Left ventricle myocardium superior (tissue), 1 donor: Measurements from ENCODE around the gene TMEM33. TPM values are rescaled to one million over a fixed set of nuclear protein-coding genes. Genes with fewer than 3 reads are reported as not detected.
A peak's percentile ranks its signal among the peaks of the same experiment; 100 is the strongest.

Experiments
- ATAC-seq: fragments of 200-7000 bp; cut with Tn5 transposase; one replicate; pipeline ENCODE4 v1.9.1; 2020; ENCODE audit warnings: mild to moderate bottlenecking, moderate library complexity
- DNase-seq: peaks from one replicate; pipeline ENCODE4 v3.0.0-alpha.2; 2020
- intact Hi-C: fragments of 100-400 bp; cut with micrococcal nuclease; formaldehyde crosslinking; loops from one replicate; pipeline ENCODE4 v1.11.0; 2022
- total RNA-seq: library from RNA; stranded (reverse); fragmentation: NEBNext Ultra II Directional; extraction: Animal tissue kit (Norgen Biotek cat#: 25700); gene quantifications from one replicate; pipeline ENCODE4 v1.2.1, GENCODE V29; 2021
- donor health status: DM: no; HTN: yes; CAD: no; lungs with severe emphysema.

The TMEM33 gene
- total RNA-seq, 1 donor from 2014 or later, result 21.8 TPM

DNA sequence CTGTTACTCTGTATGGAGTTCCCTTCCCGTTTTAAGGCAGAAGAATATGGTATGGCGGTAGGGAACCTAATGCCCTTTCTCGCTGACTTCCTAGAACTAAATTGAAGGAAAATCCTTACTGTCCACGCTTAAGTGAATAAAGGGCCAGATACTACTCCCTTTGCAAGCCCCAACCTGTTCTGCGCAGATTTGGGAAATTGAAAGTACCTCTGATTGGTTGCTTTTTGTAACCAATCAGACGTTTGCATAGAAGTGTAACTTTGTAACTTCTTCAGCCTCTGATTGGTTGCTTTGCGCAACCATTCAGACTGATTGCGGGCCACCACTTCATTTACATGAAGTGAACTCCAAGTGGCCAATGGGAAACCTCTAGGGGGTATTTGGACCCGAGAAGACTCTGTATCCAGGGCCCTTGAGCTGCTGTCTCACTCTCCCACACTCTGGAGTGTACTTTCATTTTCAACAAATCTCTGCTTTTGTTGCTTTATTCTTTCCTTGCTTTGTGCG, 1.2 kb upstream of the TMEM33 start:
- DNase-seq, result no peak
- intact Hi-C loops, result no loop called here
- no peak for ATAC-seq

DNA sequence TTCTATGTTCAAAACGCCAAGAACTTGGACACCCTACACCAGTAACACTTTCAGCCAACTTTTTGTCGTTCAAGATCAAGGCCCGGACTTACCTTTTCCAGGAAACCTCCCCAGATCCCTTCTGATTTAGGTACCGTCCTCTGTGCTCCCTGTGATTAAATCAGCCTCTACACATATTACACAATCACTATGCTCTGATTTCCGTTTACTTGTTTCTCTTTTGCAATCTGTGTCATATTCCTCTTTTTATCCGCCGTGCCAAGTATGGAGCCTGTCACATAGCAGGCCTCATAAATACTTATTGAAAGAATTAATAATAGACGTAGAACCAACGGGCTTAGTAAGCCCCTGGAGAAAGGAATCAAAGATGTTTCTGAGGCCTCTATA, 722 bp upstream of the TMEM33 start:
- intact Hi-C loops, result no loop called here
- ATAC-seq (peak; percentile 16), DNase-seq (no peak)

DNA sequence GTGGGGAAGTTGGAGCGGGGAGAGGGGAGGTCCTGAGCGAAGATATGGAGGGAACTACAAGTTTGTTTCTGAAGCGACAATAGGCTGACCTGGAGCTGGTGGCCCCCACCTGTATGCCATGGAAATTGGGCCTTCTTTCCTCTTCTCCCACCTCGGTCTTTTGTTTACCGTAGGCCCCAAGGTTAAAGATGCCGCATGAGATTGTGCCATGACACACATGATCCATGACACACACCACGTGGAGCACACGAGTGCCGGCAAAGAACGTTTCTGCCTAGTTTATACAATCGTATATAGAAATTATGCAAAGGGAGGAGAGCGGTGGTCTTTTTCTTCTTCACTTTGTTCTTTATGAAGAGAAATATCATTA, 408 bp downstream of the TMEM33 start:
- no peak for DNase-seq
- ATAC-seq, result peak; percentile 5
- intact Hi-C loops, result no loop called here

DNA sequence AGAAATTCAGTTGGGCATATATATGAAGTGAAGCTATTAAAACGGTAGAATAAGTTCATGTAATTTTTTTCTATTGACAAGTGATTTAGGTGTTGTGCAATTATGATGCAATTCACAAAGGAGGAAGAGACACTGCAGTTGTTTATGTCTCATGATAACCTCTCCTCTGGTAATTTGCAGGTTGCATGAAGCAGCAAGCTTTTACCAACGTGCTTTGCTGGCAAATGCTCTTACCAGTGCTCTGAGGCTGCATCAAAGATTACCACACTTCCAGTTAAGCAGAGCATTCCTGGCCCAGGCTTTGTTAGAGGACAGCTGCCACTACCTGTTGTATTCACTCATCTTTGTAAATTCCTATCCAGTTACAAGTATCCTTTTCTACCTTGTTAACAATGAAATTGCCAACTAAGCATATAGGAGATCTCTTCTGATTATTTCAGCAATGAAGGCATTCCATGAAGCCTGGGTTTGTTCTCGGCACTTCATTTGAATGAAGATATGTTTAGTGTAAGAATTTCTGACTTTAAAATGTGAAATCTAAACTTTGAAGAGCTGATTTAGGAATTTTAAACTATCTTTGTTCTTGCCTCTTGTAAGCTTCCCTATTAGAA, 3.9 kb downstream of the TMEM33 start:
- no peak for ATAC-seq
- intact Hi-C loops, result no loop called here
- DNase-seq, result no peak

DNA sequence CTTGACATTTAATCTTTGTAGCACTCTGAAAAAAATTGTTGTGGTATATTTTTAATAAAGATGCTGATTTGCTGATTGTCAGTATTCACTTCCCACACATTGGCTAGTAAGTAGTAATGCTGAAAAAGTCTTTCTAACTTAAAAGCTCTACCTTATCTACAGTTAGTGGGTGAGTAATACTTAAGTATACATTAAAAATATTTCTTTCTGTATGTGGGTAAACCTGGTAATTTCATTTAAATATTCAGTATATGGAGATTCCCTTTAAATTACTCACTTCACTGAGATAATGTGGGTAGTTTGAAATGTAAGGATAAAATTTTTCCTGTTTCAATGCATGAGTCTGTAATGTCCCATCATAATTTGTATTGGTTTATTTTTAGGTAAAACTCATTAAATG, 5.6 kb downstream of the TMEM33 start:
- intact Hi-C loops, result no loop called here
- no peak for ATAC-seq
- no peak for DNase-seq

DNA sequence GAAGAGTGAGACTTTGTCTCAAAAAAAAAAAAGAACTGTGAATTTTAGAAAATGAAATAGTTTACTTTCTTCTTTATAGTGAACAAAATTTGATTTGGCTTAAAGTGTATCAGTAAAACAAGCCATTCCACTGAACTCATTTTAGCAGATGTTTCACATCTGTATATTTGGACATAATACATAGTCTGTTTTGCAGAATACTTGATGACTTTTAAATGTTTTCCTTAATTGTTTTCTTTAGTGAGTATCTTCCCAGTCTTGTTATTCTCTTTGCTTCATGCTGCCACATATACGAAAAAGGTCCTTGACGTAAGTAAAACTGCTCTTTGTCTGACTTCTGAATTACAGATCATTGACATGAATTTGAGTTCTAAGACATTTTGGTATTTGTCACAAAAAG, 8.3 kb downstream of the TMEM33 start:
- ATAC-seq, result no peak
- intact Hi-C loops, result no loop called here
- no peak for DNase-seq

DNA sequence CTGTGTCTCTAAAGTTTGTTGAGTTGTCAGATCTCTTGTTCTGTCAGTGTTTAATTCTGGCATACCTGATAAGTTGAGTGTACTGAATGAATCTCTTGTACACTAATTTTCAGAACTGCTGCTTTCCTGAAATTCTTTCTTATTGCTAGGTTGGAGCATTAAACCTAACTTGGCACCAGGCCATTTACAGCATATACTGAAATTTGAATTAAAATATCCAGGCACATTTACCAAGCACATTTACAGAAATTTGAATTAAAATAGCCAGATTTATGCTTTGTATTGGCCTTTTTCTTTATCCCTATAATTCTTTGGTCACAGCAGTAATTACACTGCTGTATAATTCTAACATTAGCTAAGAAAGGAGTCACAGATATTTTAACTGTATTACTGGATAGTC, 8.9 kb downstream of the TMEM33 start:
- DNase-seq (no peak), ATAC-seq (no peak)
- intact Hi-C loops, result no loop called here

DNA sequence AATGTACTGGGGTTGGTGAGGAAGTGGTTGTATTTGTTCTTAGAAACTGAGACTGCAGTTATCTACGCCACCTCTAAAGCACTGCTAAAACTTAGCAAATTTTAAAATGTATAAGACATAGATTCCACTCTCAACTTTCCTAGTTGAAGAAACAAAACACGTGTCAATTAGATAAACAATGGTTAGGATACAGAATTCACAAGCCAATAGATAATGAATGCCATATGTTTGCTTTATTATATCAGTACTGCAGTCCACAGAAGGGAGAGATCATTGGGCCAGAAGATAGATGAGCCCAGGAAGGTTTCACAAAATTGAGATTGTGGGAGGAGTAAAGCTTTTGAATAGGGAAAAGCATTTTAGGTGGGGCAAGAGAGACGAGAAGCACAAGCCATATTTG, 14.3 kb downstream of the TMEM33 start:
- no peak for ATAC-seq
- intact Hi-C loops, result no loop called here
- no peak for DNase-seq

DNA sequence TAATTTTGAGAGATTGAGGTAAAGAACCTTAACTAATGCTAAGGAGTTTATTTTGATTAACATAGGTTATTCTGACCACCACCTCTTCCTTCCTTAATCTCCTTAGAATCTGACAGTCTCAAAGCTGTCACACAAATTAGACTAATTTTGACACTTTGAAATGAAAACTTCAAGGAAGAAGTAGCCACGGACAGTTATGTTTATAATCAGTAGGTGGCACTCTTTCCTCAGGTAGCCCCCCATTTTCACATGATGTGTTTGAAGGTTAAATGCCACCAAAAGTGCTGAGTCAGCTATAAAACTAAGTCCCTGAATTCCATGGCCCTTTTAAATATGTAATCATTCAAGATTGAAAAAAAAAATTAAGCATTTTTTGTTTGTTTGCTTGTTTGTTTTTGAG, 22.4 kb downstream of the TMEM33 start:
- intact Hi-C loops, result no loop called here
- ATAC-seq (no peak), DNase-seq (no peak)

DNA sequence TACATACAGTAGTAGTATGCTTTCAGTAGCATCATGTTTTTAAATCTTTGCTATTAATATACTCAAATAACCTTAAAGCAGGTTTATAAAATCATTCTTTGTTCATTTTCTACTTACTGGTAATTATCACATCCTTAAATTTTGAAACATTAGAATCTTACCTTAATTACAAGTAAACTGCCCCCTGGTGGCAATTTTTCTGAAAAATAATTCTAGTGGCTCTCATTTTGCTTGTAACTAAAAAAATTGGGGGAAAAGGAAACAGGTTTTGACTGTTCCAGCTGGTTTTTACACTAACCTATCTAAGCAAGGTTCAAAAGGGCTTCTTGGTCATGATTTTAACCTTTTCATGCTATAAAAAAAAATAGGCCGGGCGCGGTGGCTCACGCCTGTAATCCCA, 27.9 kb downstream of the TMEM33 start:
- ATAC-seq (no peak), DNase-seq (no peak)
- intact Hi-C loops, result no loop called here

DNA sequence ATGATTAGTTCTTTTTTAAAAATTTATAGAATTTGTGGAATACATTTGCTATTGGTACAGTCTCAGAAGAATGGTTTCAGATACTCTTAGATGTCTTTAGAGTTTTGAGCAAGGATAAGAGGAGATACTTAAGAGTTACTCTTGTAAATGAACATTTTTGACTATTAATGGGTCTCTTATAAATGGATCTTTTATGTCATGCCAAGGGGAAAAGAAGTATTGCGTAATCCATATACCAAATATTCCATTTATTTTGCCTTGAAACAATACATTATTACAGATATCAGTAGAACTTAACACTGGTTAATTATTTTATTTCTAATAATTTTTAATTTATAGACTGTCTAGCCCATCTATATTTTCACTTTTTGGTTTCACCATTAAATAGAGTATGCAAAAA, 29.2 kb downstream of the TMEM33 start:
- DNase-seq (no peak), ATAC-seq (no peak)
- intact Hi-C loops, result no loop called here

DNA sequence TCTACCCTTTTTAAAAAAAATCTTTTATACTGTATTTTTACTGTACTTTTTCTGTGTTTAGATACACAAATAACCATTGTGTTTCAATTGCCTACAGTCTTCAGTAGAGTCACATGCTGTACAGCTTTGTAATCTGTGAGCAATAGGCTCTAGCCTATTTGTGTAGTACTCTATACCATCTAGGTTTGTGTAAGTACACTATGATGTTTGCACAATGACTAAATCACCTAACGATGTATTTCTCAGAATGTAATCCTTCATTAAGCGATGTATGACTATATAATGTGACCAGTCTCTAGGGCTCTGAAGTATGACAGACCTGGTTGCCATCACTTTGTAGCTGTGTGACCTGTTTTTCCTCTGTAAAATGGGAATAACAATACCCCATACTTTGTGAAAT, 32.2 kb downstream of the TMEM33 start:
- ATAC-seq (no peak), DNase-seq (no peak)
- intact Hi-C loops, result no loop called here

DNA sequence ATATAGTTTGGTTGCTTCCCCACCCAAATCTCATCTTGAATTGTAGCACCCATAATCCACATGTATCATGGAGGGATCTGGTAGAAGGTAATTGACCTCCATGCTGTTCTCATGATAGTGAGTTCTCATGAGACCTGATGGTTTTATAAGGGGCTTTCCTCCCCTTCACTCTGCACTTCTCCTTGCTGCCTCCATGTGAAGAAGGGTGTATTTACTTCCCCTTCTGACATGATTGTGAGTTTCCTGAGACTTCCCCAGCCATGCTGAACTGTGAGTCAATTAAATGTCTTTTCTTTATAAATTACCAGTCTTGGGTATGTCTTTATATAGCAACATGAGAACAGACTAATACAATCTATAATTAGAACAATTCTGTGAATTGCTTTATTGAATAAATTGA, 34.4 kb downstream of the TMEM33 start:
- intact Hi-C loops, result no loop called here
- ATAC-seq, result no peak

DNA sequence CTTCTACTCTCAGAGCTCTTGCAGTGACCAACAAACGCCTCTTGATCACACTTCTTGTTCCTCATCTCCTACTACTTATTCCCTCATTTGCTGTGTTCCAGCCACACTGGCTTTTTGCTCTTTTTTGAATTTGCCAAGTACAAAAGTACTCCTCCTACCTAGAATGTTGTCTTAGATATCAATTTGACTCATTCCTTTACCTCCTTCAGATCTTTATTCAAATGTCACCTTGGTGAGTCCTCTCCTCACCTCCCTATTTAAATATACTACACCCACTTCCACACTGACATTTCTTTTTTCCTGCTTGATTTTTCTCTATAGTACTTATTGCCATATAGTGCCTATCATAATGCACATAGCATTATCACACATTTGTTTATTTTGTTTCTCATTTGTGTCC, 40.1 kb downstream of the TMEM33 start:
- ATAC-seq, result no peak

More for the DNA sequence above, 34.4 kb downstream of the TMEM33 start:
- no peak for DNase-seq

DNA sequence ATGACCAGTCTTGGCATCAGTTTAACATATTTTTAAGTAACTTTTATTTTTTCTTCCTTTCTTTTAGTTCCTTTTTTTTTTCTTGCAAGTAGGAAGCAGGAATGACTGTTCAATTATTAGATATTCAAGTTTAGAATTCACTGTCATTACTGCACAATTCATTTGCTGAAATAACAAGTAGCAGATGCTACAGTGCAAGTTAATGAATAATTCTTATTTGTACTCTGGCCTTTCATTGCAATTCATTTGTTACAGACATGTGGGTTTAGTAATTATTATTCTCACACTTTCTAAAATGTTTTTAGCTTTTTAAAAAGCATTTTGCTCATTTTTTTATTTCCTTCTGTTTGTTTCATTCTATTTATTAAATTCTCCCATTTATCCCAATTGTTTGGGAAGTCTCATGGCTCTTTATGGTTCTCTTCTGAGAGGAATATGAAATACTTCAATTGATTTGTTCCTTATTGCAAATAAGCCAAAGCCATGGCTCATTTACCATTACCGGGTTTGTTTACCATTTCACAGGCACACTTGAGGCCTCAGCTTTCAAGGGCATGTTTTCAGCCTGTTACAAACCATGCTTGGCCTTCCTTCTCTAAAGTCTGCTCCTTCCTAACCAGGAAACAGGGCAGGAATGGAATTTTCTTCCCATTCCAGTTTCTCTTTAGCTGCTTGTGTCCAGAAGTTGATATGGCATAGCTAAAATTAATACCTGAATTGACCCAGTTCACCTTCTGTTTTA, 41.7 kb downstream of the TMEM33 start:
- intact Hi-C loops, result no loop called here
- no peak for DNase-seq
- no peak for ATAC-seq

More for the DNA sequence above, 40.1 kb downstream of the TMEM33 start:
- DNase-seq, result no peak
- intact Hi-C loops, result no loop called here

DNA sequence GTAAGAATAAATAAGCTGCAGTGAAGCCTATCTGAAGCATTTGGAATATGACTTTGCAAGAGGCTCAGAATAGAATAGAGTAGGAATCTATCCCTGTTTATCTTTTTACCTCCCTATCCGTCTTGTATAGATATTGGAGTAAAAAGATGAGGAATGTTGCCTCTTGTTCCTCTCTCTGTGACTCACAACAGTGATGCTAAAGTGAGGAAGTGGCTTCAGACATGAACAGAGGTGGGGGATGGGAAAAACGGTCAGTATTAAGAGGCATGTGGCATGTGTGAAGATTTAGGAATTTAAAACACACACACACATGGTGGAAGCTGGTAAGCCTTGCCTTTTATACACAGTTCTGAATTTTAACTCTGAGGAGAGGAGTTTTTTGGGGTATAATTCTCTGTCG, 42.5 kb downstream of the TMEM33 start:
- DNase-seq, result no peak
- no peak for ATAC-seq
- intact Hi-C loops, result no loop called here

DNA sequence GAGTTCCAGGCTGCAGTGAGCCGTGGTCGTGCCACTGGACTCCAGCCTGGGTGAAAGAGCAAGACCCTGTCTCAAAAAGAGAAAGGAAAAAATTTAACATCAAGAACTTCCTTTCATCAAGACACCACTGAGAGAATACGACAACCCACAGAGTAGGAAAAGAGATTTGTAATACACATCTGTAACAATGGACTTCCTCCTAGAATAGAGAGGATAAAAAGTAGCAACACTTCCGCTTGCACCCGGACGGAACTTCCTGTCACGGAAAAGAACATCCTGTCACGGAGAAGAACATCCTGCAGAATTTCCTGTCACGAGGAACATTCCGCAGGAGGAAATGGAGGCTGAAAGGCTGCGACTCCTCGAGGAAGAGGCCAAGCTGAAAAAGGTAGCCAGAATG, 46.2 kb downstream of the TMEM33 start, which contains the start of gene DCAF4L1:
DCAF4L1 (plus strand) TSS at position 301 of the 400 bp plus-strand sequence; CDS start at position 338, 37 bp downstream.
- no peak for ATAC-seq
- no peak for DNase-seq
- intact Hi-C loops, result no loop called here

DNA sequence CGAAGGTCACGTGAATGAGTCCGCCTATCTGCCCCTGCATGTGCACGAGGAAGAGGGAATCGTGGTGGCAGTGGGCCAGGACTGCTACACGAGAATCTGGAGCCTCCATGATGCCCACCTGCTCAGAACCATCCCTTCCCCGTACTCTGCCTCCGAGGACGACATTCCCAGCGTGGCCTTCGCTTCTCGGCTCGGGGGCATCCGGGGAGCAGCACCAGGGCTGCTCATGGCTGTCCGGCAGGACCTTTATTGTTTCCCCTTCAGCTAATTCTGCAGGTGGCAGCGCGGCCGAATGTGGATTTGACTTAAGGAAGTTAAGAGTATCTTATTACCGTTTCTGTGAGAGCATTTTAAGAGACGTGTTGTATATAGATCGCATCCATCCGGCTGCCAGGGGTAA, 47.5 kb downstream of the TMEM33 start:
- ATAC-seq, result no peak
- DNase-seq, result no peak
- intact Hi-C loops, result no loop called here

DNA sequence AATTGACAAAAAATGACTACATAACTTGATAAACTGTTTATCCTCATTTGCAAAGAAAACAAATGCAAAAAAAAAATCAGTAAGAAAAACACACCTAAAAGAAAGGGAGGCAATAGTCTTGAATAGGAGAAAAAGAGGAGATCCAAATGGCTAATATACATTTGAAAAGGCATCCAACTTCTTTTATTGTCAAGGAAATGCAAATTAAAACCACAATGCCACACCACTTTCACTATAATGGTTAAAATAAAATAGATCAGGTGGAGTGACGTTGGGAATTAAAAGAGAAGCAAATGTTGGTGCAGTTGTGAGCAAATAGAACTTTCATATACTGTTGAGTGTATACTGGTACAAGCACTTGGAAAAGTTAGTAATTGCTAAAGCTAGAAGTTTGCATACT, 49.9 kb downstream of the TMEM33 start:
- DNase-seq (no peak), ATAC-seq (no peak)
- intact Hi-C loops, result no loop called here

DNA sequence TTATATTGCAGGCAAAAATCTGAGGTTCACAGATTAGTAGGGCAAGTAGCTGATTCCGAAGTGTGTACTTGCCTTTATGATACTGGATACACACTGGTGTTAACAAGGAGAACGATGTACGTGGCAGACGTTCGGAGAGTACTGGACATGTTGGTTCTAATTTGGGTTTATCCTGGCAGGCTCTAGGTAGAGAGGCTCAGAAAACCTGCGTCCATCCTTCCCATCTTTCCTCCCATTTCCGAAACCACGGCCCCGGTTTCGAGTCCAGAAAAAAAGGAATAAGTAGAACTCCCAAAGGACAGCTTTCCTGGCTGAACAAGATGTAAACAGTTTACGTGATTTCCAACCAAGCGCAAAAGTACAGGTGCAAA, 54.8 kb downstream of the TMEM33 start:
- DNase-seq, result no peak
- peak; percentile 39 for ATAC-seq
- intact Hi-C loops, result no loop called here
